Head of caudate nucleus (tissue), 42 donors: ENCODE data around the gene SLC44A1.

Source experiments
- DNase-seq, 42 donors: peaks; one replicate each; pipeline versions ENCODE4 v3.0.0 to v3.0.0-alpha.2; 2020 to 2021; ENCODE audit warnings: mixed read lengths in 7 of 42
- intact Hi-C: fragments of 100-400 bp; cut with DNase I; formaldehyde crosslinking; loops from one replicate; pipeline ENCODE4 v1.15.0; 2022

The SLC44A1 gene

DNA sequence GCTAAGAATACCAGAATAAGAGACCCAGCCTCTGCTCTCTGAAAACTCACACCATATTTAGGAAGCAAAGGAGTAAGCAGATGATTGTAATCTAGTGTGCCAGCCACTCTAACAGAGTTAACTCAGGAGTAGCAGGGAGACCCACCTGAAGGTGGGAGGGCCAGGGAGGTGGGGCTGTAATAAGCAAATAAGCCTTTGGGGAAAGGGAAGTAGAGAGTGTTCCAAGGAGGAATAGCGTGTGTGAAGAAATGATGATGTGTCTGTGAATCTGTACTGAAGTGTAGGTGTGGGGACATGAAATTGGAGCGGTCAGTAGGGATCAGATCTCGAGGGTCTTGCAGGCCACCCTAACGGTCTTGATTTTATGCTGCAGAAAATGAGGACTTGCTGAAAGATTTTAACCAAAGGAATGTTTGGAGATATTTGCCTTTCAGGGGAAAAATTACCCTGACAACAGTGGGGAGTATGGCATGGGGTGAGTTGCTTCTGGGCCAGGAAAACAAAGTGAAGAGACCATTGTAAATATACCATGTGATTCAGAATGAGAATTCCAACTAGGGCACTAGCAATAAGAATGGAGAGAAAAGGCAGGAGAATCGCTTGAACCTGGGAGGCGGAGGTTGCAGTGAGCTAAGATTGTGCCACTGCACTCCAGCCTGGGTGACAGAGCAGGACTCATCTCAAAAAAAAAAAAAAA, 159.2 kb downstream of the SLC44A1 start:
- intact Hi-C loops, result no loop called here
- no peak for DNase-seq

DNA sequence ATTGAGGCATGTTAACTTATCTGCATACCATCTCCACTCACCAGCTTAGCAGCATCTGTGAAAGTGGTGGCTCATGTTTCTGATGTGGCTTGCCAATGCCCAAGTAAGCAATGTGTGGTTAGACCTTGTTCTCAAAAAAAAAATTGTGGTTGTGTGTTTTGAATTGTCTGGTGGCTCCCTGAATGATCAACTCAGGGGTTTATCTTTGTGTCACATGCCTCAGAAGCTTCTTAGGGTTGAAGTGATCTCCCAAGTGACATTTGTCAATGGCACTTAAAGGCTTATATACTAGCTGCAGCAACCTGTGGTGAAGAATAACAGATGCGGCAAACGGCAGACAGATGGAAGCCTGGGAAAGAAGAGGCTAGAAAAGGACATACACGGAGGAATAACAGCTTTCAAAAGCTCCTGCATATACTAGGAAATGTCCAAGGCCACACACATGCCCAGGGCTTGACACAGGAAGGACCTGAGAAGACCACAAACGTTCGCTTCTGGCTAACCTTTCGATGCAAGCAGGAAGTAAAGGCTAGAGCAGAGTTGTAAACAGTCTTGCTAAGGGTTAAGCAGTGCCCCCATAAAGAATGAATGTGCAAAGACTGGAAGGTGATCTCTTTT, 161.2 kb downstream of the SLC44A1 start:
- intact Hi-C loops, result no loop called here

DNA sequence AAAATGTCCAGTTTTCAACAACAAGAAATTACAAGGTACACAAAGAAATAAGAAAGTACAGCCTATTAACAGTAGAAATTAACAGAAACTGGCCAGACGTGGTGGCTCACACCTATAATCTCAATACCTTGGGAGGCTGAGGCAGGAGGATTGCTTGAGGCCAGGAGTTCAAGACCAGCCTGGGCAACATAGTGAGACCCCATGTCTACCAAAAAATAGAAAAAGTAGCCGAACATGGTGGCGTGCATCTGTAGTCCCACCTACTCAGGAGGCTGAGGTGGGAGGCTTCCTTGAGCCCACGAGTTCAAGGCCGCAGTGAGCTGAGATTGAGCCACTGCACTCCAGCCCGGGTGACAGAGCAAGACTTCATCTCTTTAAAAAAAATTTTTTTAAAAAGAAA, 161.9 kb downstream of the SLC44A1 start:
- DNase-seq, result no peak
- intact Hi-C loops, result no loop called here

More for the DNA sequence above, 161.2 kb downstream of the SLC44A1 start:
- DNase-seq, result no peak

DNA sequence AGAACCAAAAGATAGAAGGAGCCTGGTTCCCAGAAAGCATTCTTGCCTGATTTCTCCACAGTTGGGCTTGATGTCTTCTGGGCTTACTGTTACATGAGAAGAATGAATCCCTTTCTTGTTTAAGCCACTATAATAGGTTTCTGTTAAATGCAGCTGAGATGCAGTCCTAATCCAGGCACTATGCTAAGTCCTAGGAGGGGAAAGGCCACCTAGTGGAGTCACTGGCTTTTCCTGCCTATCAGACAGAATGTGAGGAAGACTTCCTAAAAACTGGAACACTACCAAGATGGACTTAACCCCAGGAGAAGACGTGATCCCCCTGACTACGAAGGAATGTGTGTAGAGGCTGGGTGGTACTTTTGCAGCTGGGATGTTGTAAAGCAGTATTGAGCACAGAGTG, 169.1 kb downstream of the SLC44A1 start:
- DNase-seq, result peak in 10 of 42 donors; percentile 19 to 54 (median 34)
- intact Hi-C loops, result loop anchor here (10.0 kb wide), 1 partner anchor 169 kb away; the partner anchor contains the start of gene SLC44A1

DNA sequence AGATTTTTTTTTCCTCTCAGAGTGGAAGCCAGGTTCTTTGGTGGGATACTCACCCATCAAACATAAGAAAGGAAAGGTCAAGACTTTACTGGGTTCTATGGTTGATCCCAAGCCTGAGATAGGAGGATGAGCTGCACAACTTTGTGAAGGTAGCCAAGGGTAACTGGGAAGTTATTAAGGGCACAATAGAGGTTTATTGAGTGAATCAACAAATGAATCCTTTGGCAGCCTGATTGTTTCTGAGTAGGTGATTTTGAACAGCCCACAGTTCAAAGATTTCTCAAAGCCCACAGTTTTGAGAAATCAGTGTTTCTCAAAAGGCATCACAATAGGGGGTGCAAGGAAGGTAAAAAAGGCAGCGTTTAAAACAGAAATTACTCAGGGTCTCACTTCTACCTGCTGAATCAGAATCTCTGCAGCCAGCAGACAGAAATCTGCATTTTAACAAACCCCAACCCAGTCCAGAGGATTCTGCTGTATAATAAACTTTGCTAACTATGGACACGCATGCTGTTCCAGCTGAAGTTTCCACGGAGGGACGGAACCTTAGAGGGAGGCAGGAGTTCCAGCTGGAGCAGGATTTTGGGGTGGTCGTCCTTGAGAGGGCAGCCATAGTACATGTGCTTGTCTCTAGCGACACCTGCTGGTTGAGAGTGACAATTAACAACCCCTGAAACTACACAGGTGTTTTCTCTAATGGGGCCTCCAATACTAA, 170.7 kb downstream of the SLC44A1 start:
- intact Hi-C loops, result loop anchor here (5.0 to 10.0 kb wide), 2 partner anchors 170 to 258 kb away; partner anchors contain the start of gene SLC44A1
- DNase-seq, result peak in 38 of 42 donors; percentile 26 to 90 (median 72)

DNA sequence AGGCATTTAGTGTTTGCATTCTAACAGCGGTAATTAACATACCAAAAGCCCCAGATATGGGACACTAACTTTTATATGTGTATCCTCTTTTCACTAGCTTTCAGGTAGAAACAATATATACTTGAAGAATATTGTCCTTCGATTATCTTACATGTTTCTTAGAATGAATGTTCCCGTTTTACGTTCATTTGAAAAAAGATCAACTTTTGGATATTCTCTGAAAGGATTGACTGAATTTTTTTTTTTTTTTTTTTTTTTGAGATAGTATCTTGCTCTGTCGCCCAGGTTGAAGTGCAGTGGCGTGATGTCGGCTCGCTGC, 171.2 kb downstream of the SLC44A1 start:
- intact Hi-C loops, result loop anchor here (5.0 to 10.0 kb wide), 2 partner anchors 171 to 258 kb away; partner anchors contain the start of gene SLC44A1
- no peak for DNase-seq

DNA sequence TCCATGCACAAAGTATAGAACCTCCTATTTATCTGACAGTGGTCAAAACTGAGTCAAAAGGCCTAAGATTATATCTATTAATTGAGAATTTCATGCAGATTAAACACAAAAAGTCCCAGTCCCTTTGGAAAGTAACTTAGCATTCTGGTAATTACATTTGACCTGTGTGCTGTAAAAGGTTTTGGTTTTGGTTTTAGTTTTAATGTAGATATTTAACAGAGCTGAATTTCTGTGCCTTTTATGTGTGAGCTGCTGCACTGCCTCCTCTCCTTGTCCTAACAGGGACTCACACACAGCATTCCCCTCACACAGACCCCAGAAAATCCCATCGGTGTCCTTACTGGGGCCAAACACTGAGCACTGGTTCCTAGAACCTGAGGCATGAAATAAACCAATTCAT, 172.4 kb downstream of the SLC44A1 start:
- no peak for DNase-seq
- intact Hi-C loops, result loop anchor here (5.0 to 10.0 kb wide), 2 partner anchors 172 to 260 kb away; partner anchors contain the start of gene SLC44A1

DNA sequence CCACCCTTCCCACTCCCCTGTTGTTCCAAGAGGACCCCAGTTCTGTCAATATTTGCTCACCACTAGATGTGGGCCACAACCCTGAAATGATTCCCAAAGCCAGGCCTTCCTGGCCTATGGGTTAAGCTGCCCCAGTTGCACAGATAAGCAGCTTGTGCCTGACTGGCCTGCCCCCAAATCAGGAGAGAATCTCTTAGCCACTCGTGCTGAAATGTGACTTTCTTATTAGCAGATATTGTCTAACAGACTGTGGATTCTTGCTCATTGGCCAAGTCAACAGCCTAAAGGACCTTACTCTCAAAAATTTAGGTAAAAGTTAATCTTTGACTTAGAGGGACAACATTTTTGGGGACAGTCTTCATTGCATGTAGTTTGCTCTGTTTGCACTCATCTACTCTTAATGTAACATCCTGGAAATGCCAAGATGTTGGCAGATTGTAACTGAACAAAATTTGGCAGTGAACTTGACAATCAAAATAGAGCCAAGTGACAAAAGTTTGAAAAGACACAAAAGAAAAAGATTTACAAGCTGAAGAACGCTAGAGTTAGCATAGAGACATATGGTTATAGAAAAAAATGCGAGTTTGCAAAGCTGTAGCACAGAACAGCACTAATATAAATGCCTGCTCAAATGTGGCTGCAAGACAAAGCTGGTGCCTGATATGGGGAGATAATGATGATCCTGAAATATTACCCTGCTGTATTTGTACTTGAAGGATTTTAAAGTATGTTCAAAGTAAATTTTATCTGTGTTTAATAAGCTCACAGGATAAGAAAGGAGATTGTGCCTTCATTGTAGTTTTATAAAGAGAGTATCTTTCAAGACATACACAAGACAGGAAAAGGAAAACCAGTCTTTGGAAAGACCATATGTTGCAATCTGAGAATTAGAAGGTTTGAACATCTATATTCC, 174.4 kb downstream of the SLC44A1 start:
- DNase-seq, result no peak
- intact Hi-C loops, result loop anchor here (5.0 to 10.0 kb wide), 2 partner anchors 174 to 262 kb away; partner anchors contain the start of gene SLC44A1

DNA sequence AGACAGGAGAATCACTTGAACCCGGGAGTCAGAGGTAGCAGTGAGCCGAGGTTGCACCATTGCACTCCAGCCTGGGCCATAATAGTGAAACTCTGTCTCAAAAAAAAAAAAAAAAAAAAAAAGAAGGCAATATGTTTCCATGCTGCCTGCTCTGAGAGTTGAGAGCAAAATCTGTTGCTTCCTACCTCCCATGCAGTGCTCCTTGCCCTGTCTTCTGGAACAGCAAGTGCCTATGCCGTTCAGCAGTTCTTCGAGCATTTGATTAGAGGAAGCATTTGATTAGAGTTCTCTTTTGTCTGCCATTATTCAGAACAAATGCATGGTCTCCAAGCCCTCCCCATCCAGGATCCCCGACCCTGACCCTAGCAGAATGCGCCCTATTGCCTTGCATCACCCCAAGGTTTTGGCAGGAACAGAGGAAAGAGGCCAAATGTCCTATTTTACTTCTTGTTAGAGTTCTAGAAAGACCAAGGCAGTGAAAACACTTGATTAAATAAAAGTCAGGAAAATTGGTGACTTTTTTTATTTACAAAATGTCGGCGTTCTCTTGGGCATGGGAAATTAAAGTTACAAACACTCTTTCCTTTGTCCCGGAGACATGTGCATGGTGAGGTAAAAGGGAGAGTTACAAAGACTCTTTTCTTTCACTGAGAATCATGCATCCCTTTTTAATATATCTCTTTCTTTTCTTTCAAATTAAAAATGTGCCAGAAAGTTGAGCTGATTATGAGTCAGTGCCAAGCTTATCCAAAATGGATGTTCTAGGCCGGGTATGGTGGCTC, 175.6 kb downstream of the SLC44A1 start:
- intact Hi-C loops, result loop anchor here (5.0 to 10.0 kb wide), 2 partner anchors 175 to 263 kb away; partner anchors contain the start of gene SLC44A1

DNA sequence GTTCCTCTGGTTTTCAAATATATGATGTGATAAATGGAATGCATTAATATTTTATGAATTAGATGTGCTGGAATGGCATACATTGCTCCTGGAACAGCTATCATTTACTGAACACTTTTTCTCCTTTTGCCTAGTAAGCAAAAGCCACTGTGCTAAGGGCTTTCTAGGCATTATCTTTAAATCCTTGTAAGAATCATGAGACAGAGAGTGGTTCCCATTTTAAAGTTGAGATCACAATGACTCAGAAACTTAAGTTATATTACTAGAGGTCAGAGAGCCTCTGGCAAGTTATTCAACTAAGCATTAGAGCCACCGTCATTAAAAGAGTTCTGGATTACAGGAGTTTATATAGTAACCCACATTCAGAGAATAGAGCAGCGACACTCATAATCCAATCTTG, 176.7 kb downstream of the SLC44A1 start:
- DNase-seq, result no peak

More for the DNA sequence above, 175.6 kb downstream of the SLC44A1 start:
- DNase-seq, result no peak

DNA sequence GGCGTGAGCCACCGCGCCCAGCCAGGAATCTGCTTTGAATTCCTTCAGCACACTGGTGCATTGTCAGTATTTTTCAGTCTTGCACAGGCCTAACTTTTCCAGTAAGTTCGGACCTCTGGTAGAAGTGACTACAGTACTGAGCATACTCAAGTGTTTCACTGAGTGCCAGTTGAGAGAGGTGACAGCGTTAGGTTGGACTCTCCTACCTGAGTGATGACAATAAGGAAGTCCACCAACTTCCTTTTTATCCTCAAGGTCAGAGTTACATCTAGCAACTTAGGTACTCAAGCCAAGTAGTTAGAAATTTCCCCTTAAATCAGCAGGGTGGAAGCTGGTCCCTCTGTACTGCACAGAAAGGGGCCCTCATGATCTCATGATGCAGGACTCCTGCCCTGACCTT, 177.4 kb downstream of the SLC44A1 start:
- DNase-seq, result no peak
- intact Hi-C loops, result no loop called here

More for the DNA sequence above, 176.7 kb downstream of the SLC44A1 start:
- intact Hi-C loops, result no loop called here

DNA sequence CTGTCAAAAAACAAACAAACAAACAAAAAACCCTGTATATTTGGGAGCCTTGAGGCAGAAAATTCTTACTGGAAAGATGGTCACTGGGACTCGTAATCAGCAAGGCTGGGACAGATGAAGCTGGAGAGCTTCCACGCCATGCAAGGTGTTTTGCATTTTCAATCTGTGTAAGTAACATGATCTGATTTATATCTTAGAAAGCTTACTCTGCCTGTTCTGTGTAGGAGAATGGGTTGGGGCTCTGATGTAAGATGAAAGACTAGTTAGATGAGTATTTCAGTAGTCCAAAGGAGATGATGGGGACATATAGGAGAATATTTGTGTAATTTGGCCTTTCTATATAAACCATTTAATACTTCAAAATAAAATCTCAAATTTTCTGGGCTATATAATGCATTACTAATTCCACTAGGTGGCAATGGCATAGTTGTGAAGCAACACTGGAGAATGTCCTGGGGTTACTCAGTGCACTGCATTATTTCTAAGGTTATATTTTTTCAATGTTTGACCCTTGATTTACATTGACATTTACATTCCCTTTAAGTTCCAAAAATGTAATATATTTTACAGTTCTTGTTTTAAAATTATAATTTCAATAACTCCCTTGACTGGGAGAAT, 181.5 kb downstream of the SLC44A1 start:
- no peak for DNase-seq
- intact Hi-C loops, result no loop called here

DNA sequence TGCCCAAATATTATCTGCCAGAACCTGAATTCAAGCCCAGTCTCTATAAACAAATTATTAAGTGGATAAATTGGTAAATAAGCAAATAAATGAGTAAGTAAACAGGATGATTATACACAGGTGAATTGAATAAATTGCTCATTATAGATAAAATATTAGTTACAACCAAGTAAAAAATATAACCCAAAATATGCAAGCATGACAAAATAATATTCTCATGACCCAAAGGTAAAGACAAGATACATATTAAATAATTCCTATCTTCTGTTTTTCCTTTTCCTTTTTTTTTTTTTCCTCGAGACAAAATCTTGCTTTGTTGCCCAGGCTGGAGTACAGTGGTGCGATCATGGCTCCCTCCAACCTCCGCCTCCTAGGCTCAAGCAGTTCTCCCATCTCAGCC, 182.2 kb downstream of the SLC44A1 start:
- intact Hi-C loops, result no loop called here
- no peak for DNase-seq

DNA sequence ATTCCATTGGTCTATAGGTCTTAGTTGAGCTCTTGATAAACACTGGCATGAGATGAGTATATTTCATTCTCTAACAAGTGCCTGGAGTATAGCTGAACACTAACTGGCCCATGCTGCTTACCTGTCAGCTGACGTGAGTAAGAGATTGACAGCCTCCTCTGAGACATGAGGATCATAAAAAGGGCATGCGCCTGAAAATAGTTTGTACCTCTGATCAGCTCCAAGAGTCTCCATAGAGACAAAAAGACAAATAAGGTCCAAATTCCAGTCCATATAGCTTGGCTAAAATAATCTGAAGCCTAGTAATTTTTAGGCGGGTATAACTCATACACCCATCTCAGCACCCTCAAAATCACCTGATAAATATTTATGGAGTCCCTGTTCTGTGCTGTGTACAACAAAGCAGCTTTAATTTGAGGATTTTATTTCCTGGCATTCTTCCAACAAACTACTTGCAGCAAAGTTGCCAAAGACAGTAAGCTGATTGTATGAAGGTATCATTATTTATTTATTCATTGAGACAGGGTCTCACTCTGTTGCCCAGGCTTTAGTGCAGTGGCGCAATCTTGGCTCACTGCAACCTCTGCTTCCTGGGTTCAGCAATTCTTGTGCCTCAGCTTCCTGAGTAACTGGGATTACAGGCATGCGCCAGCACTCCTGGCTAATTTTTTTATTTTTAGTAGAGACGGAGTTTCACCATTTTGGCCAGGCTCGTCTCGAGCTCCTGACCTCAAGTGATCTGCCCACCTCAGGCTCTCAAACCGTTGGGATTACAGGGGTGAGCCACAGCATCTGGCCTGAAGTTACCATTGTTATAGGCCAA, 187.2 kb downstream of the SLC44A1 start:
- intact Hi-C loops, result no loop called here
- DNase-seq, result no peak

DNA sequence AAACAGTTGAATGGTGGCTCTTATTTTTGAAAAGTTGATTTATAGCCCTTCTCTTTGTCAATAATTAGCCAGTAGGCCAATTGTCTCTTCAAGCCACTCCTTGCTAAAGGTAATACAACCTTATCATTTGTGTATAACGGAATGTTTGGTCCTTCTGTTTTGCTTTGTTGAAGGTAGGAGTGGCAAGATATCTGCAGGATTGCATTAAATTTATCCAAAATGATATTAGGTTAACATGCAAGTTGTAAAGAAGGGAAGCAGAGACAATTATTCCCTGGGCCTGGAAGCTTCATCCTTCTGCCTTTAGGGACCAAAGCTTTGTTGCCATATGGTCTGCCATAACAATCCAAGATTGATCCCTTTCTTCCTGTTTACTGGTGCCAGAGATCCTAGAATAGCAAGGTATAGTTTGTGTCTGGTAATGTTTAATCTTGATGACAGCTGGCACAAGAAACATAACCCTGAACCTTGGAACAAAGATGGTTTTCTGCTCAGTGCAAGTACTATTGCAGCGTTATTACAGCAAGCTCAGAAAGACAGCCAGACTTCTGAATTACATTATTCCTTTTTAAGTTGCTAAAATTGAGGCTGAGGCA, 187.9 kb downstream of the SLC44A1 start:
- intact Hi-C loops, result no loop called here
- DNase-seq, result no peak

DNA sequence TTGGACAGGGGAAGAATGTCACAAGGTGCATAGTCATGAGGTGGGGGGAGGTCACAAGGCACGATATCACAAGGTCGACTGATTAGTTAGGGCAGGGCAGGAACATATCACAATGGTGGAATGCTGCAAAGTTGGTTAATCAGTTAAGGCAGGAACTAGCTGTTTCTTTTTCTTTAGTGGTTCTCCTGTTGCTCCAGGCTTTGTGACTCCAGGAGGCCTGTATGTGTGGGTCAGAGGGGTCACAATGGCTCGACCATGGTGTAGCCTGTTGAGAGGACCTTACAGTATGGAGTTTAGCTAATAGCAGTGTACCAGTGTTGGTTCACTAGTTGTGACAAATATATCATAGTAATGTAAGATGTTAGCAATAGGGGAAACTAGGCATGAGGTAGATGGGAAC, 191.0 kb downstream of the SLC44A1 start:
- no peak for DNase-seq
- intact Hi-C loops, result no loop called here
